ENCODE measurements around the gene ZNF219. TPM values are rescaled to one million over a fixed set of nuclear protein-coding genes. Genes with fewer than 3 reads are reported as not detected.

Gene ZNF219
- total RNA-seq, 1 donor from 2014 or later: 103 TPM

- Mint-ChIP-seq H3K36me3 (ENCODE audit: unreplicated experiment) (no peaks in the 10 kb centered on the region), H3K4me3 (ENCODE audit: unreplicated experiment) (no peak overlapping the region), H3K4me1 (ENCODE audit: low read depth, unreplicated experiment) (no peaks in the 10 kb centered on the region), H3K27ac (ENCODE audit: unreplicated experiment) (no peak overlapping the region), H3K9me3 (ENCODE audit: unreplicated experiment) (no peaks in the 10 kb centered on the region), H3K27me3 (ENCODE audit: unreplicated experiment) (no peaks in the 10 kb centered on the region)
- no peak for TF ChIP-seq CTCF (IDR thresholded peaks at IDR 0.05; ENCODE audit: partially characterized antibody, unreplicated experiment)
- no peak for DNase-seq
Observed at GRCh38 chr14:21053184-21054122, 45.0 kb downstream of the ZNF219 start.

GRCh38 chr14:21050597-21050996 lies 47.9 kb downstream of the ZNF219 start:
- Mint-ChIP-seq H3K4me1 (ENCODE audit: low read depth, unreplicated experiment) (no peaks in the 10 kb centered on the region), H3K4me3 (ENCODE audit: unreplicated experiment) (no peak overlapping the region), H3K36me3 (ENCODE audit: unreplicated experiment) (no peaks in the 10 kb centered on the region), H3K27me3 (ENCODE audit: unreplicated experiment) (peaks cover 3% of the 10 kb centered on the region), H3K9me3 (ENCODE audit: unreplicated experiment) (no peaks in the 10 kb centered on the region), H3K27ac (ENCODE audit: unreplicated experiment) (no peak overlapping the region)
- TF ChIP-seq CTCF (IDR thresholded peaks at IDR 0.05; ENCODE audit: partially characterized antibody, unreplicated experiment): no peak
- DNase-seq: no peak

- Mint-ChIP-seq H3K36me3 (ENCODE audit: unreplicated experiment) (no peaks in the 10 kb centered on the region), H3K27me3 (ENCODE audit: unreplicated experiment) (peaks cover 4% of the 10 kb centered on the region), H3K4me3 (ENCODE audit: unreplicated experiment) (no peak overlapping the region), H3K27ac (ENCODE audit: unreplicated experiment) (no peak overlapping the region), H3K9me3 (ENCODE audit: unreplicated experiment) (no peaks in the 10 kb centered on the region), H3K4me1 (ENCODE audit: low read depth, unreplicated experiment) (peaks cover 4% of the 10 kb centered on the region)
- TF ChIP-seq CTCF (IDR thresholded peaks at IDR 0.05; ENCODE audit: partially characterized antibody, unreplicated experiment): no peak
- DNase-seq: no peak
Observed at GRCh38 chr14:21049271-21049673, 49.2 kb downstream of the ZNF219 start.

GRCh38 chr14:21048638-21049037 lies 49.8 kb downstream of the ZNF219 start:
- no peak for TF ChIP-seq CTCF (IDR thresholded peaks at IDR 0.05; ENCODE audit: partially characterized antibody, unreplicated experiment)
- no peak overlapping the region for H3K27ac Mint-ChIP-seq (ENCODE audit: unreplicated experiment)
- no peak overlapping the region for H3K4me3 Mint-ChIP-seq (ENCODE audit: unreplicated experiment)
- peaks cover 6% of the 10 kb centered on the region for H3K4me1 Mint-ChIP-seq (ENCODE audit: low read depth, unreplicated experiment)
- peaks cover 4% of the 10 kb centered on the region for H3K27me3 Mint-ChIP-seq (ENCODE audit: unreplicated experiment)
- H3K9me3 Mint-ChIP-seq (ENCODE audit: unreplicated experiment): peaks cover 2% of the 10 kb centered on the region
- DNase-seq: no peak
- H3K36me3 Mint-ChIP-seq (ENCODE audit: unreplicated experiment): no peaks in the 10 kb centered on the region

GRCh38 chr14:21047378-21047781 lies 51.1 kb downstream of the ZNF219 start:
- Mint-ChIP-seq H3K9me3 (ENCODE audit: unreplicated experiment) (peaks cover 6% of the 10 kb centered on the region), H3K27ac (ENCODE audit: unreplicated experiment) (no peak overlapping the region), H3K36me3 (ENCODE audit: unreplicated experiment) (no peaks in the 10 kb centered on the region), H3K27me3 (ENCODE audit: unreplicated experiment) (peaks cover 4% of the 10 kb centered on the region), H3K4me3 (ENCODE audit: unreplicated experiment) (no peak overlapping the region), H3K4me1 (ENCODE audit: low read depth, unreplicated experiment) (peaks cover 9% of the 10 kb centered on the region)
- no peak for TF ChIP-seq CTCF (IDR thresholded peaks at IDR 0.05; ENCODE audit: partially characterized antibody, unreplicated experiment)
- DNase-seq: no peak

Measured in glutamatergic neuron (in vitro differentiated cells).